Natural killer cell (primary cell): ENCODE data around the gene COL23A1. TPM values are rescaled to one million over a fixed set of nuclear protein-coding genes. Genes with fewer than 3 reads are reported as not detected.
"Not testable (repeated sequence)": the region's sequence is repeated elsewhere in the genome, so short reads cannot be mapped to it uniquely, and the experiment has no call there.

Experiments
- ATAC-seq, 3 donors: fragments of 150-1000 bp in 2 of 3; fragments of 200-7000 bp in 1 of 3; cut with Tn5 transposase; 1 replicate in 1 of 3; 2 replicates in 2 of 3; pipeline ENCODE4 v1.10.0; 2021; ENCODE audit warnings: mild to moderate bottlenecking in 2 of 3, moderate library complexity in 2 of 3
- DNase-seq, 2 donors: peaks; one replicate each; pipeline versions ENCODE4 v3.0.0 to v3.0.0-alpha.2; 2013 to 2021; ENCODE audit warnings: mixed read lengths in 1 of 2
- H3K27ac ChIP-seq: one replicate; pipeline ENCODE4 v1.5.1; 2013; ENCODE audit warnings: mild to moderate bottlenecking, low read length
- H3K27me3 ChIP-seq: one replicate; pipeline ENCODE4 v1.6.1; 2013; ENCODE audit warnings: low read length; ENCODE audit not compliant: control insufficient read depth, insufficient read depth
- H3K36me3 ChIP-seq: one replicate; pipeline ENCODE4 v1.6.1; 2013; ENCODE audit warnings: low read length; ENCODE audit not compliant: control insufficient read depth, insufficient read depth
- H3K4me1 ChIP-seq: one replicate; pipeline ENCODE4 v1.6.1; 2013; ENCODE audit warnings: low read length; ENCODE audit not compliant: control insufficient read depth, insufficient read depth
- H3K4me3 ChIP-seq: one replicate; pipeline ENCODE4 v1.5.1; 2013; ENCODE audit warnings: low read length
- H3K9me3 ChIP-seq: one replicate; pipeline ENCODE4 v1.6.1; 2013; ENCODE audit warnings: low read length; ENCODE audit not compliant: control insufficient read depth, insufficient read depth
- H3K27ac Mint-ChIP-seq, 2 donors: one replicate each; pipeline ENCODE4 v1.8.0; 2022; ENCODE audit warnings: mild to moderate bottlenecking in 2 of 2, mixed read lengths in 2 of 2, moderate library complexity in 1 of 2
- H3K27me3 Mint-ChIP-seq, 2 donors: one replicate each; pipeline ENCODE4 v1.8.0; 2022; ENCODE audit warnings: low read depth in 2 of 2, mixed read lengths in 2 of 2
- H3K36me3 Mint-ChIP-seq: one replicate; pipeline ENCODE4 v1.8.0; 2022; ENCODE audit warnings: mixed read lengths
- H3K4me1 Mint-ChIP-seq, 2 donors: one replicate each; pipeline ENCODE4 v1.8.0; 2022; ENCODE audit warnings: mixed read lengths in 2 of 2
- H3K4me3 Mint-ChIP-seq: one replicate; pipeline ENCODE4 v1.8.0; 2022; ENCODE audit warnings: mild to moderate bottlenecking, moderate library complexity, mixed read lengths
- H3K9me3 Mint-ChIP-seq, 2 donors: one replicate each; pipeline ENCODE4 v1.8.0; 2022; ENCODE audit warnings: mixed read lengths in 2 of 2
- WGBS: methylation state at CpG from one replicate; pipeline ENCODE4 v1.1.7; 2013; ENCODE audit warnings: missing lambda C conversion rate; ENCODE audit not compliant: insufficient coverage; 5-methylcytosine and 5-hydroxymethylcytosine counted together
- intact Hi-C: fragments of 100-400 bp; cut with micrococcal nuclease; formaldehyde crosslinking; loops from one replicate; pipeline ENCODE4 v1.14.2; 2022
- total RNA-seq, 4 donors: library from RNA; stranded (reverse); fragments of 120-200 nt in 1 of 4; gene quantifications; one replicate each; pipeline versions ENCODE4 v1.2.3 to v1.2.4, GENCODE V29; 2013 to 2022
- TF ChIP-seq, protein P1 (sequence below): fragments of 200-600 bp; IDR thresholded peaks from one replicate; pipeline ENCODE4 v1.8.0; 2022; ENCODE audit warnings: antibody characterized with exemption

Gene COL23A1
- total RNA-seq, 3 donors from 2014 or later (not counting 1 experiment from before 2014, with no cell fraction given), result 0.15 TPM; not detected in 2

DNA sequence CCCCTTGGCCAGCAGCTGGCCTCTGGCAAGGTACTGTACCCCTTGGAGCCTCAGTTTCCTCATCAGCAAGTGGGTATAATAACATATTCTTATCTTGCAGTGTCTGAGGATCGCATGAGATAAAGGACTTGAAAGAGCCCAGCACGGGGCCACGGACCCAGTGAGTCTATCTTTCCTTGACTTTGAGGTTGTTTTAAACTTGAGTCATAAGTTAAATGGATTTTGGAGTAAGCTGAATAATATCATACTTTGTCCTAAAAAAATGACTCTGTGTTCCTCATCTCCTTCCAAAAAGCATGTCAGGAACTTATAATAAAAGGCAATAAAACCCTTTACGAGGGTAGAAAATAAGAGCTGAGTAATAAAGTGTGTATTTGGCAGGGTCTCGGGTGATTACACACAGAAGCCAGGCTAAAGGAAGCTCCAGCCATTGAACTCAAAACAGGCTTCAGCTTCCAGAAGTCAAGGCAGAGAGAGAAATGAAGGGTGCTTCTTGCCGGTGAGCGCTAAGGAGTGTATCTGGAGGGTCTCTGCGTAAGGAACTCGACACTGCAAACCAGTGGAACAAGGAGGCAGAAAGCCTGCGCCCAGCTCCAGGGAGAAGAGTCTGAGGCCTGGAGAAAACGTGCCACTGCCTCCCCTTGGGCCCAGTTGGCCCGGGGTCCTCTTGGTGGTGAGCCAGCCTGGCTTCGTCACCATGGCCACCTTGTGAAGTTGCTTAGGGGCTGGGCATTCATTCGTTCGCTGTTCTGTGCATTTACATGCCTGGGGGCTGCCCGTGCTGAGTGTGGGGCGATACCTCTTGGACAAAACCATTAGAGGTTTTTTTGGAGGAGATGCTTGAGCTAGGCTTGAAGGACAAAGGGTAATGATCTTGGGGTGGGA, 285.2 kb downstream of the COL23A1 start:
- TF ChIP-seq, protein P1, sequence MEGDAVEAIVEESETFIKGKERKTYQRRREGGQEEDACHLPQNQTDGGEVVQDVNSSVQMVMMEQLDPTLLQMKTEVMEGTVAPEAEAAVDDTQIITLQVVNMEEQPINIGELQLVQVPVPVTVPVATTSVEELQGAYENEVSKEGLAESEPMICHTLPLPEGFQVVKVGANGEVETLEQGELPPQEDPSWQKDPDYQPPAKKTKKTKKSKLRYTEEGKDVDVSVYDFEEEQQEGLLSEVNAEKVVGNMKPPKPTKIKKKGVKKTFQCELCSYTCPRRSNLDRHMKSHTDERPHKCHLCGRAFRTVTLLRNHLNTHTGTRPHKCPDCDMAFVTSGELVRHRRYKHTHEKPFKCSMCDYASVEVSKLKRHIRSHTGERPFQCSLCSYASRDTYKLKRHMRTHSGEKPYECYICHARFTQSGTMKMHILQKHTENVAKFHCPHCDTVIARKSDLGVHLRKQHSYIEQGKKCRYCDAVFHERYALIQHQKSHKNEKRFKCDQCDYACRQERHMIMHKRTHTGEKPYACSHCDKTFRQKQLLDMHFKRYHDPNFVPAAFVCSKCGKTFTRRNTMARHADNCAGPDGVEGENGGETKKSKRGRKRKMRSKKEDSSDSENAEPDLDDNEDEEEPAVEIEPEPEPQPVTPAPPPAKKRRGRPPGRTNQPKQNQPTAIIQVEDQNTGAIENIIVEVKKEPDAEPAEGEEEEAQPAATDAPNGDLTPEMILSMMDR, result no peak
- no peaks in the 10 kb centered on the region for H3K36me3 ChIP-seq
- Mint-ChIP-seq H3K27ac (no peak overlapping the region), H3K36me3 (no peaks in the 10 kb centered on the region), H3K4me1 (no peaks in the 10 kb centered on the region), H3K27me3 (peaks cover 10 to 20% of the 10 kb centered on the region in 2 donors), H3K4me3 (no peak overlapping the region), H3K9me3 (no peaks in the 10 kb centered on the region)
- no peak overlapping the region for H3K4me3 ChIP-seq
- no peaks in the 10 kb centered on the region for H3K4me1 ChIP-seq
- 89% methylated on average over 15 of the region's 17 CpGs for WGBS
- ATAC-seq (no peak), DNase-seq (no peak)
- intact Hi-C loops, result no loop called here
- H3K27ac ChIP-seq, result no peak overlapping the region
- no peaks in the 10 kb centered on the region for H3K27me3 ChIP-seq
- no peaks in the 10 kb centered on the region for H3K9me3 ChIP-seq

DNA sequence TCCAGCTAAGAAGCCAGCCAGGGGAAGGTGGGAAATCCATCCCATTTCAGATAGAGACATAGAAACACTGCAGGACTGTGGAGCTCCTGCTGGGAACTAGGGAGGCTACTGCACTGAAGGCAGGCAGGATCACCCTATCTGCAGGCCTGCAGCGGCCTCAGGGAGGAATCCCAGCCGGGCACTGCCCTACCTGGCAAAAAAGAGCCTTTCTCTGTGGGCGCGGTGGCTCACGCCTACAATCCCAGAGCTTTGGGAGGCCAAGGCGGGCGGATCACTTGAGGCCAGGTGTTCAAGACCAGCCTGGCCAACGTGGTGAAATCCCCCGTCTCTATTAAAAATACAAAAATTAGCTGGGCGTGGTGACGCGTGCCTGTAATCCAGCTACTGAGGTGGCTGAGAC, 286.2 kb downstream of the COL23A1 start:
- no peak overlapping the region for H3K27ac ChIP-seq
- Mint-ChIP-seq H3K4me3 (no peak overlapping the region), H3K36me3 (no peaks in the 10 kb centered on the region), H3K4me1 (no peaks in the 10 kb centered on the region), H3K27ac (no peak overlapping the region), H3K9me3 (no peaks in the 10 kb centered on the region), H3K27me3 (peaks cover 10 to 20% of the 10 kb centered on the region in 2 donors)
- ATAC-seq (no peak), DNase-seq (no peak)
- H3K36me3 ChIP-seq, result no peaks in the 10 kb centered on the region
- WGBS, result 92% methylated on average over 12 of the region's 12 CpGs
- no peak overlapping the region for H3K4me3 ChIP-seq
- no peaks in the 10 kb centered on the region for H3K9me3 ChIP-seq
- no peaks in the 10 kb centered on the region for H3K27me3 ChIP-seq
- TF ChIP-seq, protein P1, result no peak
- H3K4me1 ChIP-seq, result no peaks in the 10 kb centered on the region
- intact Hi-C loops, result no loop called here

DNA sequence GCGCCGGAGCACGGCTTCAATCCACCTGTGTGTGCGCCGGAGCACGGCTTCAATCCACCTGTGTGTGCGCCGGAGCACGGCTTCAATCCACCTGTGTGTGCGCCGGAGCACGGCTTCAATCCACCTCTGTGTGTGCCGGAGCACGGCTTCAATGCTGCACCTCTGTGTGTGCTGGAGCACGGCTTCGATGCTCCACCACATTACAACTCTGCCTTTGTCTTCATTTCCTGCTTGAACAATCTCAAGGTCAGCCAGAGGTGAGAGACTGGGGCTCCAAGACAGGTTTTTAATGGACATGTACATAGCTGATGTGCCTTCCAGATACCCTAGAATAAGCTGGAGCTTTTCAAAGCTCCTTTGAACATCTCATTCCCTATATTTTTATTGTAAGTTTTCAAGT, 287.9 kb downstream of the COL23A1 start:
- H3K36me3 ChIP-seq, H3K4me3 ChIP-seq, H3K27ac Mint-ChIP-seq, DNase-seq, H3K4me3 Mint-ChIP-seq, H3K36me3 Mint-ChIP-seq, H3K9me3 Mint-ChIP-seq, H3K4me1 Mint-ChIP-seq, H3K4me1 ChIP-seq, H3K9me3 ChIP-seq, H3K27me3 ChIP-seq, intact Hi-C loops, ATAC-seq, H3K27ac ChIP-seq: not testable (repeated sequence)
- peaks cover 10 to 20% of the 10 kb centered on the region in 2 donors for H3K27me3 Mint-ChIP-seq
- 86% methylated on average over 16 of the region's 16 CpGs for WGBS

DNA sequence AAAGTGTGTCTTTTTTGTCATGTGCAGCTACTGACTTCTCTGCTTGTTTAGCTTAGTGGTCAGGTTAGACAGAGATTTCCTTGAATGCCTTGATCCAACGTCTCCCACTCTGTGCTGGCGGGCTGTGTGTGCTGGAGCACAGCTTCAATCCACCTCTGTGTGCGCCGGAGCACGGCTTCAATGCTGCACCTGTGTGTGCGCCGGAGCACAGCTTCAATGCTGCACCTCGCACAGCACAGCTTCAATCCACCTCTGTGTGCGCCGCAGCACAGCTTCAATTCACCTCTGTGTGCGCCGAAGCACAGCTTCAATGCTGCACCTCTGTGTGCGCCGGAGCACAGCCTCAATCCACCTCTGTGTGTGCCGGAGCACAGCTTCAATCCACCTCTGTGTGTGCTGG, 288.6 kb downstream of the COL23A1 start:
- intact Hi-C loops, result no loop called here
- peaks cover 10 to 20% of the 10 kb centered on the region in 2 donors for H3K27me3 Mint-ChIP-seq
- H3K4me3 Mint-ChIP-seq, result no peak overlapping the region
- H3K4me3 ChIP-seq, result no peak overlapping the region
- no peaks in the 10 kb centered on the region for H3K9me3 Mint-ChIP-seq
- no peaks in the 10 kb centered on the region for H3K36me3 Mint-ChIP-seq
- no peaks in the 10 kb centered on the region for H3K36me3 ChIP-seq
- ATAC-seq (no peak), DNase-seq (no peak)
- no peak overlapping the region for H3K27ac ChIP-seq
- H3K27ac Mint-ChIP-seq, result no peak overlapping the region
- no peaks in the 10 kb centered on the region for H3K4me1 ChIP-seq
- H3K27me3 ChIP-seq, result no peaks in the 10 kb centered on the region
- TF ChIP-seq, protein P1, result no peak
- WGBS, result 85% methylated on average over 15 of the region's 15 CpGs
- no peaks in the 10 kb centered on the region for H3K9me3 ChIP-seq
- H3K4me1 Mint-ChIP-seq, result no peaks in the 10 kb centered on the region
